B cell (primary cell): ENCODE data around the gene UNC79. TPM values are rescaled to one million over a fixed set of nuclear protein-coding genes. Genes with fewer than 3 reads are reported as not detected.

Experiments
- ATAC-seq: fragments of 200-7000 bp; cut with Tn5 transposase; one replicate; pipeline ENCODE4 v1.10.0; 2021; ENCODE audit warnings: low read depth, mild to moderate bottlenecking, moderate number of reproducible peaks, moderate library complexity
- CTCF ChIA-PET: fragments of 350-600 bp; sonication (Branson Sonifier 250); formaldehyde crosslinking; loops from one replicate; lab custom pipeline; 2021; ENCODE audit warnings: antibody characterized with exemption, inconsistent platforms; lab: Charles Lee
- POLR2A ChIA-PET: fragments of 350-600 bp; sonication (Branson Sonifier 250); formaldehyde crosslinking; loops from one replicate; lab custom pipeline; 2021; ENCODE audit warnings: antibody characterized with exemption; lab: Charles Lee
- DNase-seq: peaks from one replicate; pipeline ENCODE4 v3.0.0; 2013
- H2AFZ ChIP-seq: 2 replicates; pipeline ENCODE4 v1.6.1; 2012; ENCODE audit warnings: mild to moderate bottlenecking, low read depth, low read length; ENCODE audit not compliant: insufficient read depth, poor library complexity, severe bottlenecking
- H3K27ac ChIP-seq, 2 donors: 1 replicate in 1 of 2; 2 replicates in 1 of 2; pipeline ENCODE4 v1.5.1; 2012 to 2013; ENCODE audit warnings: low read length in 2 of 2, mild to moderate bottlenecking in 2 of 2, moderate library complexity in 1 of 2
- H3K27me3 ChIP-seq, 4 experiments: fragments of 200-600 bp in 1 of 4; sonication (generic) in 1 of 4; replicated peaks in 1 of 4; 1 replicate in 2 of 4; 2 replicates in 2 of 4; pipeline versions ENCODE4 v1.6.1 to v1.7.0; 2013 to 2016; ENCODE audit warnings: low read length in 3 of 4, mild to moderate bottlenecking in 2 of 4, mixed read lengths in 1 of 4, moderate library complexity in 1 of 4; ENCODE audit not compliant: insufficient read depth in 4 of 4, control insufficient read depth in 3 of 4; ENCODE audit errors: control extremely low read depth in 1 of 4
- H3K36me3 ChIP-seq, 2 experiments: replicated peaks in 1 of 2; 1 replicate in 1 of 2; 2 replicates in 1 of 2; pipeline versions ENCODE4 v1.6.1 to v1.7.1; 2013; ENCODE audit warnings: low read length in 1 of 2; ENCODE audit not compliant: insufficient read depth in 2 of 2, control insufficient read depth in 1 of 2; ENCODE audit errors: control extremely low read depth in 1 of 2, extremely low read depth in 1 of 2
- H3K4me1 ChIP-seq, 2 donors: fragments of 200-600 bp in 1 of 2; sonication (generic) in 1 of 2; 1 replicate in 1 of 2; 2 replicates in 1 of 2; pipeline versions ENCODE4 v1.5.1 to v1.6.1; 2013 to 2017; ENCODE audit warnings: low read length in 2 of 2; ENCODE audit not compliant: control insufficient read depth in 2 of 2, insufficient read depth in 2 of 2
- H3K4me2 ChIP-seq: replicated peaks from 2 replicates; pipeline ENCODE3; 2012; ENCODE audit warnings: mild to moderate bottlenecking, low read depth, low read length; ENCODE audit not compliant: poor library complexity, severe bottlenecking
- H3K4me3 ChIP-seq, 5 experiments: fragments of 200-600 bp in 1 of 5; sonication (generic) in 1 of 5; 1 replicate in 3 of 5; 2 replicates in 2 of 5; pipeline versions ENCODE4 v1.5.1 to v1.7.0; 2011 to 2016; ENCODE audit warnings: low read length in 4 of 5, mild to moderate bottlenecking in 4 of 5, low read depth in 2 of 5, control low read depth in 1 of 5, moderate library complexity in 1 of 5; ENCODE audit not compliant: insufficient read depth in 1 of 5; ENCODE audit errors: control extremely low read depth in 1 of 5, extremely low read depth in 1 of 5
- H3K79me2 ChIP-seq: fragments of 200-600 bp; sonication (generic); one replicate; pipeline ENCODE4 v1.6.0; 2016; ENCODE audit warnings: low read length; ENCODE audit not compliant: control insufficient read depth, insufficient read depth
- H3K9ac ChIP-seq: fragments of 200-600 bp; sonication (generic); 2 replicates; pipeline ENCODE4 v1.6.1; 2017; ENCODE audit warnings: mild to moderate bottlenecking, low read length, moderate library complexity
- H3K9me3 ChIP-seq, 3 donors: one replicate each; pipeline versions ENCODE4 v1.6.1 to v1.7.1; 2013; ENCODE audit warnings: low read length in 2 of 3; ENCODE audit not compliant: control insufficient read depth in 2 of 3, insufficient read depth in 1 of 3; ENCODE audit errors: control extremely low read depth in 1 of 3
- H4K20me1 ChIP-seq: 2 replicates; pipeline ENCODE4 v1.6.0; 2012; ENCODE audit warnings: mild to moderate bottlenecking, low read length; ENCODE audit not compliant: insufficient read depth, control insufficient read depth, poor library complexity, severe bottlenecking
- H3K27ac Mint-ChIP-seq: one replicate; pipeline ENCODE4 v1.8.0; 2021; ENCODE audit warnings: mixed read lengths
- H3K27me3 Mint-ChIP-seq: one replicate; pipeline ENCODE4 v1.8.0; 2021; ENCODE audit warnings: mixed read lengths
- H3K4me1 Mint-ChIP-seq: one replicate; pipeline ENCODE4 v1.8.0; 2021; ENCODE audit warnings: mixed read lengths
- H3K4me3 Mint-ChIP-seq: one replicate; pipeline ENCODE4 v1.8.0; 2021; ENCODE audit warnings: mixed read lengths
- H3K9me3 Mint-ChIP-seq: one replicate; pipeline ENCODE4 v1.8.0; 2022; ENCODE audit warnings: mixed read lengths; ENCODE audit not compliant: insufficient read depth
- CTCF ChIP-seq: fragments of 200-600 bp; IDR thresholded peaks from one replicate; pipeline ENCODE4 v1.8.0; 2022; ENCODE audit warnings: antibody characterized with exemption, mild to moderate bottlenecking
- EZH2 ChIP-seq: IDR thresholded peaks from 2 replicates; pipeline ENCODE4 v1.6.1; 2012; ENCODE audit warnings: borderline replicate concordance, low read depth, mild to moderate bottlenecking, moderate library complexity, low read length; ENCODE audit not compliant: insufficient read depth, poor library complexity, severe bottlenecking
- WGBS: methylation state at CpG from one replicate; pipeline ENCODE4 v1.1.5; 2013; ENCODE audit warnings: missing lambda C conversion rate; ENCODE audit not compliant: insufficient coverage; 5-methylcytosine and 5-hydroxymethylcytosine counted together
- intact Hi-C: fragments of 100-400 bp; cut with micrococcal nuclease; formaldehyde crosslinking; loops from one replicate; pipeline ENCODE4 v1.10.0; 2022
- polyA plus RNA-seq: library from polyadenylated mRNA; depleted of rRNA; stranded (reverse); fragments of >200 nt; gene quantifications from 2 replicates; pipeline ENCODE4 v1.2.3, GENCODE V29; 2012
- total RNA-seq, 2 donors: library from RNA; stranded (reverse); fragments of 120-200 nt in 1 of 2; gene quantifications; 1 replicate in 1 of 2; 2 replicates in 1 of 2; pipeline versions ENCODE4 v1.2.3 to v1.2.4, GENCODE V29; 2013 to 2022

The UNC79 gene
- total and polyA plus RNA-seq, 2 donors (not counting 1 experiment from before 2014, with no cell fraction given), result 0.04 to 0.15 TPM

- H3K27ac Mint-ChIP-seq, result no peak overlapping the region
- no peaks in the 10 kb centered on the region for H4K20me1 ChIP-seq
- TF ChIP-seq CTCF (no peak), EZH2 (no peak)
- H3K27ac ChIP-seq, result no peak overlapping the region
- POLR2A ChIA-PET, result no interaction called here
- no peak overlapping the region for H2AFZ ChIP-seq
- H3K9me3 ChIP-seq, result peaks cover 0 to 4% (median 0%) of the 10 kb centered on the region in 3 donors
- no peak overlapping the region for H3K4me3 Mint-ChIP-seq
- no peaks in the 10 kb centered on the region for H3K4me1 ChIP-seq
- 82% methylated on average over 9 of the region's 11 CpGs for WGBS
- intact Hi-C loops, result no loop called here
- no peaks in the 10 kb centered on the region for H3K9me3 Mint-ChIP-seq
- H3K36me3 ChIP-seq, result no peaks in the 10 kb centered on the region
- CTCF ChIA-PET, result no interaction called here
- H3K27me3 Mint-ChIP-seq, result peaks cover 19% of the 10 kb centered on the region
- ATAC-seq (no peak), DNase-seq (no peak)
- no peak overlapping the region for H3K9ac ChIP-seq
- H3K4me1 Mint-ChIP-seq, result no peaks in the 10 kb centered on the region
- no peaks in the 10 kb centered on the region for H3K27me3 ChIP-seq
- H3K79me2 ChIP-seq, result no peaks in the 10 kb centered on the region
- no peak overlapping the region for H3K4me2 ChIP-seq
- no peak overlapping the region for H3K4me3 ChIP-seq
Observed at GRCh38 chr14:93733231-93733630, 302.5 kb downstream of the UNC79 start.

- no peak overlapping the region for H3K27ac ChIP-seq
- TF ChIP-seq EZH2 (no peak), CTCF (no peak)
- Mint-ChIP-seq H3K27me3 (peaks cover 23% of the 10 kb centered on the region), H3K4me3 (no peak overlapping the region), H3K9me3 (no peaks in the 10 kb centered on the region), H3K27ac (no peak overlapping the region), H3K4me1 (no peaks in the 10 kb centered on the region)
- H3K36me3 ChIP-seq, result no peaks in the 10 kb centered on the region
- CTCF ChIA-PET, result no interaction called here
- H2AFZ ChIP-seq, result no peak overlapping the region
- POLR2A ChIA-PET, result no interaction called here
- ATAC-seq, result no peak
- H3K4me2 ChIP-seq, result no peak overlapping the region
- WGBS, result 95% methylated on average over 3 of the region's 6 CpGs
- no peaks in the 10 kb centered on the region for H3K27me3 ChIP-seq
- H3K9me3 ChIP-seq, result peaks cover 0 to 4% (median 0%) of the 10 kb centered on the region in 3 donors
- H3K4me1 ChIP-seq, result no peaks in the 10 kb centered on the region
- no peak overlapping the region for H3K9ac ChIP-seq
- DNase-seq, result no peak
- H3K4me3 ChIP-seq, result no peak overlapping the region
- intact Hi-C loops, result no loop called here
- H3K79me2 ChIP-seq, result no peaks in the 10 kb centered on the region
- no peaks in the 10 kb centered on the region for H4K20me1 ChIP-seq
Observed at GRCh38 chr14:93733631-93734030, 302.9 kb downstream of the UNC79 start.
